Endothelial cell of umbilical vein (primary cell): ENCODE measurements around the gene N4BP2L1. TPM values are rescaled to one million over a fixed set of nuclear protein-coding genes. Genes with fewer than 3 reads are reported as not detected.

Source experiments
- BruUV-seq: library from RNA; stranded (reverse); fragments of 400-500 nt; replicated peaks from 2 replicates; lab custom pipeline; 2021; lab: Mats Ljungman, UMichigan
- CTCF ChIA-PET: fragments of 300-600, 350-600 bp; sonication (Branson Sonifier 250); formaldehyde crosslinking; loops from one replicate; lab custom pipeline; 2021; ENCODE audit warnings: antibody characterized with exemption, inconsistent platforms; lab: Charles Lee
- POLR2A ChIA-PET: fragments of 300-600, 350-600 bp; sonication (Branson Sonifier 250); formaldehyde crosslinking; loops from one replicate; lab custom pipeline; 2021; ENCODE audit warnings: antibody characterized with exemption, inconsistent platforms; lab: Charles Lee
- DNase-seq: peaks from one replicate; pipeline ENCODE4 v3.0.0-alpha.2; 2011; ENCODE audit warnings: low read depth, low spot score
- FAIRE-seq: peaks from 2 replicates; lab custom pipeline; 2011; peaks lifted over from hg19 to GRCh38; lab: Jason Lieb, UNC
- H2AFZ ChIP-seq: 2 replicates; pipeline ENCODE4 v1.6.0; 2012; ENCODE audit warnings: low read depth, low read length, control low read depth, inconsistent platforms
- H3K27ac ChIP-seq: 2 replicates; pipeline ENCODE4 v1.5.1; 2011; ENCODE audit warnings: low read depth, mild to moderate bottlenecking, control low read depth, low read length, moderate library complexity; ENCODE audit not compliant: insufficient read depth
- H3K27me3 ChIP-seq, 2 experiments: 2 replicates each; pipeline versions ENCODE4 v1.6.0 to v1.6.1; 2011; ENCODE audit warnings: low read length in 2 of 2, mixed read lengths in 1 of 2; ENCODE audit not compliant: control insufficient read depth in 2 of 2, insufficient read depth in 2 of 2
- H3K36me3 ChIP-seq, 2 experiments: 2 replicates in 1 of 2; 3 replicates in 1 of 2; pipeline ENCODE4 v1.5.1; 2011; ENCODE audit warnings: low read length in 2 of 2, mild to moderate bottlenecking in 1 of 2, moderate library complexity in 1 of 2; ENCODE audit not compliant: control insufficient read depth in 2 of 2, insufficient read depth in 2 of 2; ENCODE audit errors: extremely low read depth in 1 of 2
- H3K4me1 ChIP-seq: 3 replicates; pipeline ENCODE4 v1.5.1; 2011; ENCODE audit warnings: mild to moderate bottlenecking, low read length; ENCODE audit not compliant: control insufficient read depth, insufficient read depth; ENCODE audit errors: extremely low read depth
- H3K4me2 ChIP-seq: 2 replicates; pipeline ENCODE4 v1.6.1; 2011; ENCODE audit warnings: low read length, control low read depth, mixed read lengths; ENCODE audit not compliant: insufficient read depth
- H3K4me3 ChIP-seq, 3 experiments: fragments of 200-600 bp in 1 of 3; sonication (generic), shearing (Covaris generic) in 1 of 3; replicated peaks in 1 of 3; 2 replicates each; pipeline ENCODE4 v1.5.1; 2011 to 2016; ENCODE audit warnings: control low read depth in 3 of 3, low read length in 3 of 3, mild to moderate bottlenecking in 2 of 3, inconsistent platforms in 1 of 3, low read depth in 1 of 3, moderate library complexity in 1 of 3; ENCODE audit not compliant: insufficient read depth in 1 of 3
- H3K79me2 ChIP-seq: 2 replicates; pipeline ENCODE4 v1.6.0; 2012; ENCODE audit warnings: low read length, inconsistent platforms; ENCODE audit not compliant: control insufficient read depth, insufficient read depth
- H3K9ac ChIP-seq: replicated peaks from 2 replicates; pipeline ENCODE3; 2011; ENCODE audit warnings: low read length, control low read depth; ENCODE audit not compliant: insufficient read depth; ENCODE audit errors: extremely low read depth
- H3K9me1 ChIP-seq: replicated peaks from 3 replicates; pipeline ENCODE4 v1.6.0; 2011; ENCODE audit warnings: mild to moderate bottlenecking, low read length; ENCODE audit not compliant: control insufficient read depth, insufficient read depth; ENCODE audit errors: extremely low read depth
- H3K9me3 ChIP-seq: replicated peaks from 2 replicates; pipeline ENCODE4 v1.5.1; 2012; ENCODE audit warnings: low read length, inconsistent platforms; ENCODE audit not compliant: control insufficient read depth, insufficient read depth
- H4K20me1 ChIP-seq: replicated peaks from 2 replicates; pipeline ENCODE3; 2011; ENCODE audit warnings: mild to moderate bottlenecking, low read length; ENCODE audit not compliant: control insufficient read depth, insufficient read depth; ENCODE audit errors: extremely low read depth
- EZH2 ChIP-seq: IDR thresholded peaks from 2 replicates; pipeline ENCODE4 v1.6.1; 2012; ENCODE audit warnings: borderline replicate concordance, low read depth, mild to moderate bottlenecking, moderate library complexity, low read length, inconsistent platforms; ENCODE audit not compliant: severe bottlenecking
- FOS ChIP-seq: IDR thresholded peaks from 2 replicates; pipeline ENCODE4 v1.6.1; 2011; ENCODE audit warnings: mild to moderate bottlenecking, low read length, moderate library complexity, borderline replicate concordance; ENCODE audit not compliant: insufficient read depth
- GATA2 ChIP-seq: IDR thresholded peaks from 2 replicates; pipeline ENCODE4 v1.7.0; 2011; ENCODE audit warnings: low read depth, mild to moderate bottlenecking, moderate library complexity, mixed read lengths, low read length; ENCODE audit not compliant: insufficient read length, insufficient read depth
- JUN ChIP-seq: IDR thresholded peaks from 2 replicates; pipeline ENCODE4 v1.6.1; 2011; ENCODE audit warnings: borderline replicate concordance, low read depth; ENCODE audit not compliant: insufficient read length, insufficient read depth
- MYC ChIP-seq: IDR thresholded peaks from one replicate; pipeline ENCODE4 v1.6.1; 2011; ENCODE audit warnings: mild to moderate bottlenecking, low read depth, low read length
- POLR2A ChIP-seq: IDR thresholded peaks from 2 replicates; pipeline ENCODE4 v1.6.1; 2012; ENCODE audit warnings: low read depth, mild to moderate bottlenecking, control low read depth, low read length
- POLR2AphosphoS5 ChIP-seq: IDR thresholded peaks from 2 replicates; pipeline ENCODE4 v1.6.1; 2012; ENCODE audit warnings: low read depth, mild to moderate bottlenecking, control low read depth, low read length, moderate library complexity; ENCODE audit not compliant: insufficient read depth
- dilution Hi-C: fragments of 300-500 bp; cut with MboI; formaldehyde crosslinking; loops from one replicate; pipeline ENCODE4 v1.15.0; 2019; ENCODE audit warnings: low sequenced_read_pairs; ENCODE audit not compliant: extremely low pct_ligation_motif_present
- intact Hi-C: fragments of 100-400 bp; cut with micrococcal nuclease; formaldehyde crosslinking; loops from one replicate; pipeline ENCODE4 v1.10.0; 2022
- polyA plus RNA-seq, 4 experiments: library from polyadenylated mRNA; depleted of rRNA in 3 of 4; stranded (reverse) in 3 of 4; unstranded in 1 of 4; fragments of >200 nt; gene quantifications; 2 replicates each; pipeline versions ENCODE4 v1.2.1 to v1.2.3, GENCODE V29; 2011 to 2012; ENCODE audit warnings: missing spikeins in 1 of 4
- total RNA-seq: library from RNA; stranded (reverse); gene quantifications from 2 replicates; pipeline ENCODE4 v1.2.3, GENCODE V29; 2021
- TF ChIP-seq, protein P1 (sequence below): IDR thresholded peaks from 2 replicates; pipeline ENCODE4 v1.6.1; 2011; ENCODE audit not compliant: insufficient read depth, insufficient read length
- TF ChIP-seq, protein P2 (sequence below), 2 donors: IDR thresholded peaks; 1 replicate in 1 of 2; 2 replicates in 1 of 2; pipeline ENCODE4 v1.5.1; 2011; ENCODE audit warnings: low read length in 2 of 2, mild to moderate bottlenecking in 2 of 2, moderate library complexity in 2 of 2, control low read depth in 1 of 2, inconsistent platforms in 1 of 2, low read depth in 1 of 2; ENCODE audit not compliant: insufficient read depth in 1 of 2; ENCODE audit errors: extremely low read depth in 1 of 2

Gene N4BP2L1
- total and polyA plus RNA-seq, 2 donors (not counting 3 experiments of a cell fraction or from before 2014, with no cell fraction given): 1.1 to 2.1 TPM

GRCh38 chr13:32426191-32426989, 1.5 kb downstream of the N4BP2L1 start:
- DNase-seq (no peak), FAIRE-seq (peak; percentile 33)
- dilution Hi-C loops (no loop called here), intact Hi-C loops (loop anchor here (5.0 to 10.0 kb wide), 2 partner anchors 111 to 182 kb away; partner anchors contain the start of gene N4BP2L2)
- H3K36me3 ChIP-seq: no peaks in the 10 kb centered on the region
- peak overlapping the region in 1 of 3 experiments; percentile 62 for H3K4me3 ChIP-seq
- H3K9me3 ChIP-seq: no peaks in the 10 kb centered on the region
- H3K9me1 ChIP-seq: no peaks in the 10 kb centered on the region
- peak overlapping the region; percentile 95 for H2AFZ ChIP-seq
- H3K4me2 ChIP-seq: peak overlapping the region; percentile 45
- CTCF ChIA-PET: interaction anchor here (2.8 kb wide), 1 partner anchor 517 kb away, joined by 10 read pairs; no protein-coding TSS in a partner anchor
- H3K4me1 ChIP-seq: peaks cover 13% of the 10 kb centered on the region
- no peaks in the 10 kb centered on the region for H3K27me3 ChIP-seq
- H4K20me1 ChIP-seq: no peaks in the 10 kb centered on the region
- TSS peak; percentile 5 for BruUV-seq
- TF ChIP-seq POLR2AphosphoS5 (no peak), MYC (no peak), FOS (no peak), JUN (no peak), GATA2 (no peak), POLR2A (no peak), EZH2 (no peak)
- TF ChIP-seq, protein P1, sequence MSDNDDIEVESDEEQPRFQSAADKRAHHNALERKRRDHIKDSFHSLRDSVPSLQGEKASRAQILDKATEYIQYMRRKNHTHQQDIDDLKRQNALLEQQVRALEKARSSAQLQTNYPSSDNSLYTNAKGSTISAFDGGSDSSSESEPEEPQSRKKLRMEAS: no peak
- TF ChIP-seq, protein P2, sequence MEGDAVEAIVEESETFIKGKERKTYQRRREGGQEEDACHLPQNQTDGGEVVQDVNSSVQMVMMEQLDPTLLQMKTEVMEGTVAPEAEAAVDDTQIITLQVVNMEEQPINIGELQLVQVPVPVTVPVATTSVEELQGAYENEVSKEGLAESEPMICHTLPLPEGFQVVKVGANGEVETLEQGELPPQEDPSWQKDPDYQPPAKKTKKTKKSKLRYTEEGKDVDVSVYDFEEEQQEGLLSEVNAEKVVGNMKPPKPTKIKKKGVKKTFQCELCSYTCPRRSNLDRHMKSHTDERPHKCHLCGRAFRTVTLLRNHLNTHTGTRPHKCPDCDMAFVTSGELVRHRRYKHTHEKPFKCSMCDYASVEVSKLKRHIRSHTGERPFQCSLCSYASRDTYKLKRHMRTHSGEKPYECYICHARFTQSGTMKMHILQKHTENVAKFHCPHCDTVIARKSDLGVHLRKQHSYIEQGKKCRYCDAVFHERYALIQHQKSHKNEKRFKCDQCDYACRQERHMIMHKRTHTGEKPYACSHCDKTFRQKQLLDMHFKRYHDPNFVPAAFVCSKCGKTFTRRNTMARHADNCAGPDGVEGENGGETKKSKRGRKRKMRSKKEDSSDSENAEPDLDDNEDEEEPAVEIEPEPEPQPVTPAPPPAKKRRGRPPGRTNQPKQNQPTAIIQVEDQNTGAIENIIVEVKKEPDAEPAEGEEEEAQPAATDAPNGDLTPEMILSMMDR (IDR thresholded peaks at IDR 0.05; ENCODE audit: extremely low read depth in 1 of 2, insufficient read depth in 1 of 2, low read depth in 1 of 2, low read length in 2 of 2): no peak
- no peak overlapping the region for H3K27ac ChIP-seq
- H3K9ac ChIP-seq: no peak overlapping the region
- POLR2A ChIA-PET: no interaction called here
- no peaks in the 10 kb centered on the region for H3K79me2 ChIP-seq
